Measurements from ENCODE around the gene HACE1.
"Not testable (repeated sequence)": the region's sequence is repeated elsewhere in the genome, so short reads cannot be mapped to it uniquely, and the experiment has no call there.

The HACE1 gene, protein sequence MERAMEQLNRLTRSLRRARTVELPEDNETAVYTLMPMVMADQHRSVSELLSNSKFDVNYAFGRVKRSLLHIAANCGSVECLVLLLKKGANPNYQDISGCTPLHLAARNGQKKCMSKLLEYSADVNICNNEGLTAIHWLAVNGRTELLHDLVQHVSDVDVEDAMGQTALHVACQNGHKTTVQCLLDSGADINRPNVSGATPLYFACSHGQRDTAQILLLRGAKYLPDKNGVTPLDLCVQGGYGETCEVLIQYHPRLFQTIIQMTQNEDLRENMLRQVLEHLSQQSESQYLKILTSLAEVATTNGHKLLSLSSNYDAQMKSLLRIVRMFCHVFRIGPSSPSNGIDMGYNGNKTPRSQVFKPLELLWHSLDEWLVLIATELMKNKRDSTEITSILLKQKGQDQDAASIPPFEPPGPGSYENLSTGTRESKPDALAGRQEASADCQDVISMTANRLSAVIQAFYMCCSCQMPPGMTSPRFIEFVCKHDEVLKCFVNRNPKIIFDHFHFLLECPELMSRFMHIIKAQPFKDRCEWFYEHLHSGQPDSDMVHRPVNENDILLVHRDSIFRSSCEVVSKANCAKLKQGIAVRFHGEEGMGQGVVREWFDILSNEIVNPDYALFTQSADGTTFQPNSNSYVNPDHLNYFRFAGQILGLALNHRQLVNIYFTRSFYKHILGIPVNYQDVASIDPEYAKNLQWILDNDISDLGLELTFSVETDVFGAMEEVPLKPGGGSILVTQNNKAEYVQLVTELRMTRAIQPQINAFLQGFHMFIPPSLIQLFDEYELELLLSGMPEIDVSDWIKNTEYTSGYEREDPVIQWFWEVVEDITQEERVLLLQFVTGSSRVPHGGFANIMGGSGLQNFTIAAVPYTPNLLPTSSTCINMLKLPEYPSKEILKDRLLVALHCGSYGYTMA

GRCh38 chr6:104859225-104860146 is at the start of gene HACE1:
Gene HACE1, minus strand, starts transcription at chr6:104859919. Its CDS starts 277 bp downstream, at chr6:104859642.
- Mint-ChIP-seq H3K4me1 (peaks cover 19% of the 10 kb centered on the region), H3K27me3 (peaks cover 12% of the 10 kb centered on the region), H3K4me3 (peak within 1 kb of the TSS; percentile 91), H3K27ac (peak within 1 kb of the TSS; percentile 82), H3K36me3 (ENCODE audit: low read depth) (no peaks in the 10 kb centered on the region), H3K9me3 (no peaks in the 10 kb centered on the region)
- DNase-seq (peak; percentile 88), ATAC-seq (peak; percentile 99)

DNA sequence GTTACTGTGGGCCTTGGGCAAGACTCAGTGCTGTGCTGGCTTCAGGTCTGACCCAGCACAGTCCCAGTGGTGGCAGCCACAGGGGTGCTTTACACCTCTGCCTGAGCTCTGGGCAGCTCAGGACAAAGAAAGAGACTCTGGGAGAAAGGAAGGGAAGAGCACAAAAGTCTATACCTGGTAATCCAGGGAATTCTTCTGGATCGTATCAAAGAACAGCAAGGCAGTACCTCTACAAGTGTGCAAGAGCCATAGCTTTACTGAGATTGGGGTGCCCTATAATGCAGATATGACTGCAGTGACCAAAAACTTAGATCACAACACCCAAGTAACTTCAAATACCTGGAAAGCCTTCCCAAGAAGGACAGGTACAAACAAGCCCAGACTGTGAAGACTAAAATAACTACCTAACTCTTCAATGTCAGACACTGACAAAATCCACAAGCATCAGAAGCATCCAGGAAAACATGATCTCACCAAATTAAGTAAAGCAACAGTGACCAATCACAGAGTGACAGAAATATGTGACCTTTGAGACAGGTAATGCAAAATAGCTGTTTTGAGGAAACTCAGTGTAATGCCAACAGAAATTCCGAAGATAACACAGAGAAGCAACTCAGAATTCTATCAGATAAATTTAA is 49.3 kb upstream of the HACE1 start:
- DNase-seq (no peak), ATAC-seq (no peak)
- H3K36me3 Mint-ChIP-seq (ENCODE audit: low read depth) = no peaks in the 10 kb centered on the region
- peaks cover 3% of the 10 kb centered on the region for H3K9me3 Mint-ChIP-seq
- no peaks in the 10 kb centered on the region for H3K4me1 Mint-ChIP-seq
- no peak overlapping the region for H3K27ac Mint-ChIP-seq
- H3K4me3 Mint-ChIP-seq = no peak overlapping the region
- peaks cover 27% of the 10 kb centered on the region for H3K27me3 Mint-ChIP-seq

DNA sequence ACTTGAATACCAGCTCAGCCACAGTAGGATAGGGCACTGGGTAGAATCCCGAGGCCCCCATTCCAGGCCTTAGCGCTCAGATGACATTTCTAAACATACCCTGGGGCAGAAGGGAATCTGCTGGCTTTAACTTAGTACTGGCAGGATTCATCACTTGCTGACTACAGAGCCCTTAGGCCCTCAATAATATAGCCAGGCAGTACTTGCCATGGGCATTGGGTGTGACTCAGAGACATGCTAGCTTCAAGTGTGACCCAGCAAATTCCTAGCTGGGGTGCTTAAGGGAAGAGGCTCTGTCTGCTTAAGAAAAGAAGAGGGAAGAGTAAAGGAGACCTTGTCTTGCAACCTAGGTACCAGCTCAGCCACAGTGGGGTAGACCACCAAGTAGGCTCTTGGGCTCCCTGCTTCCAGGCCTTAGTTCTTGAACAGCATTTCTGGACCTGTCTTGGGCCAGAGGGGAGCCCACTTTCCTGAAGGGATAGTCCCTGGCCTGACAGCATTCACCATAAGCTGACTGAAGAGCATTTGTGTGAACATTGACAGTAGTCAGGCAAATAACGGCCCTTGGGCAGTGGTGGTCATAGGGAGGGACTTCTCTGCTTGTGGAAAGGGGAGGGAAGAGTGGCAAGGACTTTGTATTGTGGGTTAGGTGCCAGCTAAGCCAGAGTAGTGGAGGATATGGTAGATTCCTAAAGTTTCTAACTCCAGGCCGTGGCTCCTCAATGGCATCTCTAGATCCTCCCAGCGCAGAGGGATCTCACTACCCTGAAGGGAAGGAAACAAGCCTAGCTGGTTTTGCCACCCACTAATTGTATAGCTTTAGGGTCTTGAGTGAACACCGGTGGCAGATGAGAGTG is 48.5 kb upstream of the HACE1 start:
- H3K4me1 Mint-ChIP-seq = no peaks in the 10 kb centered on the region
- peaks cover 3% of the 10 kb centered on the region for H3K9me3 Mint-ChIP-seq
- no peak overlapping the region for H3K27ac Mint-ChIP-seq
- peaks cover 30% of the 10 kb centered on the region for H3K27me3 Mint-ChIP-seq
- H3K36me3 Mint-ChIP-seq (ENCODE audit: low read depth) = no peaks in the 10 kb centered on the region
- ATAC-seq (no peak), DNase-seq (no peak)
- no peak overlapping the region for H3K4me3 Mint-ChIP-seq

- not testable (repeated sequence) for H3K36me3 Mint-ChIP-seq (ENCODE audit: low read depth); H3K9me3 Mint-ChIP-seq; H3K4me3 Mint-ChIP-seq; ATAC-seq; H3K27me3 Mint-ChIP-seq; H3K27ac Mint-ChIP-seq; H3K4me1 Mint-ChIP-seq; DNase-seq
These were observed 39.2 kb upstream of the HACE1 start for GRCh38 chr6:104898893-104899292.

DNA sequence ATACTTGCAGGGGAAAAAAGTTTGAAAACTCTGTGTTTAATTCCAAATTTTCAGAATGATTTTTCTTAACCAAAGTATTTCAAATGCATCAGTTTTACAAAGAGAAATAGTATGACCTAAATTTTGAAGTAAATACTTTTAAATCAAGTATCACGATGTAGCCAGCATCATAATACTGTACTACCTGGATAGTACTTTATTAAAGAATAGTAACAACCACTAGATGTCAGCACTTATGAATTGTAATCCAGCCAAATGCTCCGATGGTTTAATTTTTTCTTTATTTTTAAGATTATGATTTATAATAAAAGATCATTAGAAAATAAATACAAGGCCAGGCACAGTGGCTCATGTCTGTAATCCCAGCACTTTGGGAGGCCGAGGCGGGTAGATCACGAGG is 37.2 kb upstream of the HACE1 start:
- H3K4me3 Mint-ChIP-seq = no peak overlapping the region
- ATAC-seq = no peak
- H3K27me3 Mint-ChIP-seq = peaks cover 5% of the 10 kb centered on the region
- H3K9me3 Mint-ChIP-seq = peaks cover 5% of the 10 kb centered on the region
- H3K27ac Mint-ChIP-seq = no peak overlapping the region
- H3K36me3 Mint-ChIP-seq (ENCODE audit: low read depth) = no peaks in the 10 kb centered on the region
- no peak for DNase-seq
- H3K4me1 Mint-ChIP-seq = no peaks in the 10 kb centered on the region

DNA sequence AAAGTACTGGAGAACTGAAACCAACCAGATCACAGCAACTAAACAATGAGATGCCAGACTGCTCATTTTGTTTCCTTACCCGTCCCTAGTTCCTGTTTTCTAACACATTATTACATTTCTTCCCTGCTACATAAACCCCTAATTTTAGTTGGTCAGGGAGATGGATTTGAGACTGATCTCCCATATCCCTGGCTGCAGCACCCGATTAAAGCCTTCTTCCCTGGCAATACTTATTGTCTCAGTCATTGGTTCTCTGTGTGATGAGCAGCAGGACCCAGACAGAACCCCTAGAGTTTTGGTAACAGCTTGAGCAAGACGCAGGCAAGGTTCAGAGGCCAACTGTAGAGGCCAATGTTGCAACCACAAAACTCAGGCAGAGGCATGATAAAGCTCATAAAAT is 28.3 kb upstream of the HACE1 start:
- Mint-ChIP-seq H3K27ac (no peak overlapping the region), H3K36me3 (ENCODE audit: low read depth) (no peaks in the 10 kb centered on the region), H3K27me3 (peaks cover 17% of the 10 kb centered on the region), H3K4me3 (no peak overlapping the region), H3K4me1 (peaks cover 3% of the 10 kb centered on the region), H3K9me3 (peaks cover 6% of the 10 kb centered on the region)
- DNase-seq (no peak), ATAC-seq (no peak)

DNA sequence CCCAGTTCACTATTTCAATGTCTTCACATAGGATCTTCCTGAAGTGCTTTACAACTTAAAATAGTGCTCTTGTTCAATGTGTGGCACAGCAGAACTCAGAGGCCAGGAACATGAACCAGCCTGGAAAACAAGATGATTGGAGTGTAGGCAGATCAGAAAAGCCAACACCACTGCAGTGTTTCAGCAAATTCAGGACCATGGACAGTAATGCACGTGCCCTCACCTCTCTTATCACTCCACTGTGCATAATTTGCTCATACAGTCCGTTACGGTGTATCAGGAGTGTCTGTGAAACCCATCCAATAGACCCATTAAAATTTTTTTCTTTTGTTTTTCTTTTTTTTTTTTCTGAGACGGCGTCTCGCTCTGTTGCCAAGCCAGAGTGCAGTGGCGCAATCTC is 27.6 kb upstream of the HACE1 start:
- no peak overlapping the region for H3K4me3 Mint-ChIP-seq
- H3K36me3 Mint-ChIP-seq (ENCODE audit: low read depth) = no peaks in the 10 kb centered on the region
- ATAC-seq (no peak), DNase-seq (no peak)
- peaks cover 3% of the 10 kb centered on the region for H3K4me1 Mint-ChIP-seq
- no peak overlapping the region for H3K27ac Mint-ChIP-seq
- peaks cover 17% of the 10 kb centered on the region for H3K27me3 Mint-ChIP-seq
- peaks cover 6% of the 10 kb centered on the region for H3K9me3 Mint-ChIP-seq

DNA sequence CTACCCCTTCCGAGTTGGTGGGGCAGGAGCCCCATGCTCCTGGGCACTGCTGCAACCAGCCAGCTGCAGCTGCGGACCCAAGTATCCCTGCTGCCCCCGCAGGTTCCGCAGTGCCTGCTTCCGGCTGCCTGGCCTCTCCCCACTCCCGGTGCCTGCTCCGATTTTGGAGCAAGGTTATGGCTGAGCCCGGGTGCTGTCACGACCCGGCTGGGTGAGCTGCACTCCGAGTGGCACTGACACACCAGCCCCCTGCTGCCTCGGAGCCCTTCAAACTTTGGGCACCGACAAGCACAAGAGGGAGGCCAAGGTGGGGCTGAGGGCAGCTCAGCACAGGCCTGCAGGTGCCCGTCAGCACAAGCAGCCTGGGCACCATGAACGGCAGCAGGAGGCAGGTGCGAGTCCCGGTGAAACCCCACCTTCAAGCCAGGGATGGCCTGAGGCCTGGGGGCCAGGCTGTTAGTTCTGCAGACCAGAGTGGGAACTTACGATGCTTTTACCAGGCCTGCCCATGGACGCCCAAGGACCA is 25.9 kb upstream of the HACE1 start:
- H3K4me1 Mint-ChIP-seq = peaks cover 3% of the 10 kb centered on the region
- no peak for DNase-seq
- H3K9me3 Mint-ChIP-seq = peaks cover 6% of the 10 kb centered on the region
- H3K27me3 Mint-ChIP-seq = peaks cover 10% of the 10 kb centered on the region
- H3K27ac Mint-ChIP-seq = no peak overlapping the region
- no peak overlapping the region for H3K4me3 Mint-ChIP-seq
- no peaks in the 10 kb centered on the region for H3K36me3 Mint-ChIP-seq (ENCODE audit: low read depth)
- no peak for ATAC-seq

- no peak for DNase-seq
- H3K36me3 Mint-ChIP-seq (ENCODE audit: low read depth) = no peaks in the 10 kb centered on the region
- peaks cover 3% of the 10 kb centered on the region for H3K4me1 Mint-ChIP-seq
- no peak overlapping the region for H3K4me3 Mint-ChIP-seq
- ATAC-seq = peak; percentile 40
- H3K9me3 Mint-ChIP-seq = peaks cover 6% of the 10 kb centered on the region
- H3K27ac Mint-ChIP-seq = no peak overlapping the region
- H3K27me3 Mint-ChIP-seq = peaks cover 10% of the 10 kb centered on the region
These were observed 25.3 kb upstream of the HACE1 start for GRCh38 chr6:104884867-104885517.

- Mint-ChIP-seq H3K27ac (no peak overlapping the region), H3K9me3 (no peaks in the 10 kb centered on the region), H3K27me3 (peaks cover 10% of the 10 kb centered on the region), H3K4me1 (peaks cover 3% of the 10 kb centered on the region), H3K36me3 (ENCODE audit: low read depth) (no peaks in the 10 kb centered on the region), H3K4me3 (no peak overlapping the region)
- DNase-seq (no peak), ATAC-seq (no peak)
These were observed 22.4 kb upstream of the HACE1 start for GRCh38 chr6:104881964-104882668.

DNA sequence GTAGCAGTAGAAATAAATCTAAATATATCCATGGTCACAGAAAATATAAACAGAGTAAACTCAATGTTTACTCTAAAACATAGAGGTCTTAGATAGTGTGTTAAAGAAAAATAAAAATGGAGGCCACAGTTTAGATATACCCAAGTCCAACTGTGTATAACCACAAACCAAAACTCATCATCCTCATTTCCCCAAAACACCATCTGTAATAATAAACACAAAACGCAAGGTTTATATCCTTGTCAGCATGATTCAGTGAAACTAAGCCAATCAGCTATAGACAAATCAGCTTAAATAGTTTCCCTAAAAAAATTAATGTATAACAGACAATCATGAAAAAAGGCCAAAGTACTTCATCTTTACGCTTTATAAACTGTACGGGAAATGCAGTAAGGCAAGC is 2.7 kb upstream of the HACE1 start:
- H3K36me3 Mint-ChIP-seq (ENCODE audit: low read depth) = no peaks in the 10 kb centered on the region
- peaks cover 14% of the 10 kb centered on the region for H3K4me1 Mint-ChIP-seq
- H3K9me3 Mint-ChIP-seq = no peaks in the 10 kb centered on the region
- H3K4me3 Mint-ChIP-seq = no peak overlapping the region
- peaks cover 22% of the 10 kb centered on the region for H3K27me3 Mint-ChIP-seq
- no peak overlapping the region for H3K27ac Mint-ChIP-seq
- ATAC-seq (no peak), DNase-seq (no peak)

- no peak for ATAC-seq
These were observed 502 bp upstream of the HACE1 start for GRCh38 chr6:104860221-104860620.

More at GRCh38 chr6:104860221-104860620, 502 bp upstream of the HACE1 start:
- Mint-ChIP-seq H3K4me1 (peaks cover 19% of the 10 kb centered on the region), H3K36me3 (ENCODE audit: low read depth) (no peaks in the 10 kb centered on the region), H3K4me3 (peak overlapping the region; percentile 91), H3K9me3 (no peaks in the 10 kb centered on the region), H3K27ac (peak overlapping the region; percentile 27), H3K27me3 (peaks cover 14% of the 10 kb centered on the region)
- DNase-seq = no peak

Data from activated naive CD8-positive, alpha-beta T cell treated with anti-CD3 and anti-CD28 coated beads, Interleukin-2, amount 50 U/mL, for 24 hours (primary cell).